Activated T-cell treated with anti-CD3 and anti-CD28 coated beads for 48 hours (primary cell): ENCODE measurements around the gene AMMECR1L.
"Not testable (repeated sequence)": the region's sequence is repeated elsewhere in the genome, so short reads cannot be mapped to it uniquely, and the experiment has no call there.

Experiments used
- DNase-seq: peaks from one replicate; pipeline ENCODE4 v3.0.0-alpha.2; 2020; ENCODE audit warnings: low read depth

Gene AMMECR1L

GRCh38 chr2:127841466-127842178 is 44.1 kb downstream of the AMMECR1L start:
- no peak for DNase-seq

GRCh38 chr2:127840893-127841292 is 44.9 kb downstream of the AMMECR1L start:
- DNase-seq, result no peak

GRCh38 chr2:127834951-127835350 is 50.8 kb downstream of the AMMECR1L start:
- no peak for DNase-seq

DNA sequence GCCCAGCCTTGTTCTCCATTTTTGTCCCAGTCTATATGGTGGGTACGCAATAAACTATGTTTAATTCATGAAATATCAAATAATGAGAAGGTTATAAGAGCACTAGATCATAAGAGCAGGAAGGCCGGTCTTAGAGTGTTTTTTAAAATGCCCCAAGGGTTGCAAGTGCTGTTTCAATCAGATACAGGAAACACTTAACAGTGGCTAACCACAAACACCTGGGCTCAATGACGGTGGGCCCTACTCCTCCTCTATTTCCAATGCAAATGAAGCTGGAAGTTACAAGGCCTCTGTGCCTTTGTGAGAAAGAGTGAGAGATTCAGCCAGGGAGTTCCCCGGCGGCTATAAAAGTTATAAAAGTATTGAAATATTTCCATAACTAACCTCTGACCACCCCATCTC is 55.9 kb downstream of the AMMECR1L start:
- peak; percentile 48 for DNase-seq

- not testable (repeated sequence) for DNase-seq
Measured at GRCh38 chr2:127826708-127827107, 59.0 kb downstream of the AMMECR1L start.

- DNase-seq, result no peak
Measured at GRCh38 chr2:127826047-127826446, 59.7 kb downstream of the AMMECR1L start.

- DNase-seq, result no peak
Measured at GRCh38 chr2:127820080-127820668, 65.6 kb downstream of the AMMECR1L start.

DNA sequence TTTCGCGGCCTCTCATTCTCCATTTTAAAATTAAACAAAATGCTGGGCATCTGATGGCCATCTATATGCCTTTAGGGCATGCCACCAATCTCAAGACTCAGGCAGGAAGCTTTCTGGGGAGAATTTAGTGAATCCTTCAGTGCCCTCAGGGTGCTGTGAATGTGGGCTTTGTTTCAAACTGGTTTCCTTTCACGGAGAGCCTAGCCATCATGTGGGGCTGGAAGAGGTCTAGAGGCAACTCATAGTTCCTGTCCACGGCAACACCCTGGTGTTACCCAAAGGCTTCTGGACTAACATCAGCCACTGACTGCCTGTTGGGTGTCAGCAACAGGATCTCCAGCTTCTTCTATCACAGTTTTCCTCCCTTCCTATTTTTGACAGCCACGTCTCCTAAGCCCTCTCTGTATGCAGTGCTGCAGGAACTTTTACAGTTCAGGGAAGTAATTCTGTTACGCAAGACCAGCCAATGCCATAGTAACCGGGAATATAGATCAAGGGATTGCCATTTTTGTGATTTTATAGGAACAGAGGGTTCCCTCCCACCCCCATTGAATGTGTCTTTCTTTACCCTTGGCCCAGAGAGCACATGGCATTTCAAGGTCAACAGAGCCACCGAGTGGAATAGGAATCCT is 66.8 kb downstream of the AMMECR1L start:
- DNase-seq, result no peak

DNA sequence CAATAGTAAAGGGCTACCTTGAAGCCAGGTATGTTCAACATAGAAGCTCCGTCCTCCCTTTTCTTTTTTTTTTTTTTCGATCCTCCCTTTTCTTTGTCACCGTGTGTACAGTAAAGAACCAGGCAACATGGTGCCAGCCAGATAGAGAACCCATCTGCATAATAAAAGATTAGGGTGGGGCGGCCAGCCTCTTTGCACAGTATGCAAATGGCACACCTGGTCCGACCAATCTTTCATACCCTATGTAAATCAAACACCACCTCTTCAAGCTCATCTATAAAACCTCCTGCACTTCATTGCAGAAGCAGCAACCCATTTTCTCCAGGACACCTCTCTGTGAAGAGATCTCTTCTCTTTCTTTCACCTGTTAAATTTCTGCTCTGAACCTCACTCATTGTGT is 67.5 kb downstream of the AMMECR1L start:
- DNase-seq, result no peak

DNA sequence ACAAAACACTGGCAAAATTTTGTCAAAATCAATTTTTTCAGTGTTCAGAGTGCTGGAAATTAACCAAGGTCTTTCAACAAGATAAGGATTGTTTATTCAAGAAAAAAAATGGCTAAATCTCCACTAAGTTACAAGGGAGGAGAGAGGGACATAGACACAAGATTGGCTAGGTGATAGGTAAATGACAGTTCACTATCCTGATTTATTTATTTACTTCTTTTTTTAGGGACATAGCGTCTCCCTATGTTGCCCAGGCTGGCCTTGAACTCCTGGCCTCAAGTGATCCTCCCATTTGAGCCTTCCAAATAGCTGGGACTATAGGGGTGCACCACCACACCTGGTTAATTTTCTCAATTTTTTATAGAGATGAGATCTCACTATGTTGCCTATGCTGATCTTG is 71.1 kb downstream of the AMMECR1L start:
- no peak for DNase-seq

DNA sequence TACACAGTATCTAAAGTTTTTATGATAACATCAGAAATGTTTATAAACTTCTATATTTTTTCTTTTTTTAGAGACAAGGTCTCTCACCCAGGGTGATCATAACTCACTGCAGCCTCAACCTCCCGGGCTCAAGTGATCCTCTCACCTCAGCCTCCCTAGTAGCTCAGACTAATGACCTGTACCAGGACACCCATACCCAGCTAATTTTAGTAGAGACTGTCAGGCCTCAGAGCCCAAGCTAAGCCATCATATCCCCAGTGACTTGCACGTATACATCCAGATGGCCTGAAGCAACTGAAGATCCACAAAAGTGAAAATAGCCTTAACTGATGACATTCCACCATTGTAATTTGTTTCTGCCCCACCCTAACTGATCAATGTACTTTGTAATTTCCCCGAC is 73.3 kb downstream of the AMMECR1L start:
- not testable (repeated sequence) for DNase-seq
